ENCODE results near the gene SLC10A7. TPM values are rescaled to one million over a fixed set of nuclear protein-coding genes. Genes with fewer than 3 reads are reported as not detected.

The SLC10A7 gene
- total and polyA plus RNA-seq, 9 of the 15 experiments (the other 6 are each of a cell fraction or from before 2014, with no cell fraction given): 6.4 to 22.8 (median 16.1) TPM

- TF ChIP-seq TCF7 (IDR thresholded peaks at IDR 0.05; ENCODE audit: borderline replicate concordance): no peak
These were observed 187.9 kb downstream of the SLC10A7 start (continued) for GRCh38 chr4:146333895-146334262.

- Histone ChIP-seq H3K4me2 (ENCODE audit: insufficient read depth, low read length) (no peak overlapping the region), H3K27ac (ENCODE audit: extremely low read depth, low read depth, low read length) (no peak overlapping the region), H3K4me3 (no peak overlapping the region), H3K9ac (ENCODE audit: insufficient read depth in 1 of 2, low read depth in 2 of 2, low read length in 2 of 2) (no peak overlapping the region), H3K36me3 (ENCODE audit: control insufficient read depth, insufficient read depth, low read length) (no peaks in the 10 kb centered on the region), H2AFZ (ENCODE audit: low read depth, low read length) (no peak overlapping the region), H3K9me3 (replicated peaks; ENCODE audit: control insufficient read depth, insufficient read depth, low read depth, low read length) (no peaks in the 10 kb centered on the region), H3K27me3 (ENCODE audit: control insufficient read depth in 2 of 2, insufficient read depth in 2 of 2, low read length in 2 of 2) (no peaks in the 10 kb centered on the region), H3K79me2 (ENCODE audit: control insufficient read depth, insufficient read depth, low read length) (no peaks in the 10 kb centered on the region), H3K4me1 (replicated peaks in 1 of 2; ENCODE audit: control insufficient read depth in 2 of 2, insufficient read depth in 2 of 2, low read length in 2 of 2) (0 out of 5 replicates have a peak, but pooled peaks cover 0 to 6% of the 10 kb centered on the region in 2 experiments), H3K9me1 (ENCODE audit: control insufficient read depth, insufficient read depth, low read length) (no peaks in the 10 kb centered on the region), H4K20me1 (replicated peaks; ENCODE audit: control insufficient read depth, insufficient read depth, low read length) (0 out of 2 replicates have a peak, but pooled peaks cover 3% of the 10 kb centered on the region)
- DNase-seq (ENCODE audit: extremely low read depth in 1 of 4, low spot score in 3 of 4): no peak
- ChIA-PET POLR2A (interaction anchor here (0.5 kb wide), 1 partner anchor 281 kb away, joined by 3 read pairs; no protein-coding TSS in a partner anchor), CTCF (ENCODE audit: low intra/inter-chr PET ratio) (no interaction called here)
- in situ Hi-C loops (cut with MboI) (loop anchor here (10.0 kb wide), 1 partner anchor 581 kb away; no protein-coding TSS in a partner anchor), intact Hi-C loops (cut with micrococcal nuclease) (no loop called here)
- WGBS (ENCODE audit: insufficient coverage, low coverage, missing lambda C conversion rate): 35% methylated on average over 4 of the region's 4 CpGs
- ATAC-seq: no peak
- BruUV-seq (replicated peaks): no TSS peak
- FAIRE-seq: no peak
- TF ChIP-seq ILK (tag; IDR thresholded peaks at IDR 0.05; ENCODE audit: borderline replicate concordance, low read depth) (no peak), RBBP5 (IDR thresholded peaks at IDR 0.05; ENCODE audit: borderline replicate concordance, insufficient read depth, low read length, poor library complexity, severe bottlenecking) (no peak), ILF3 (IDR thresholded peaks at IDR 0.05; ENCODE audit: borderline replicate concordance) (no peak), JUN (IDR thresholded peaks at IDR 0.05; ENCODE audit: borderline replicate concordance, low read depth, low read length) (no peak), JUN (CRISPR knock-in tag; IDR thresholded peaks at IDR 0.05; ENCODE audit: borderline replicate concordance) (no peak), CCAR2 (IDR thresholded peaks at IDR 0.05; ENCODE audit: low read depth, low read length) (no peak), ZNF639 (CRISPR knock-in tag; conservative IDR thresholded peaks at IDR 0.05 in 1 of 2, IDR thresholded peaks at IDR 0.05 in 1 of 2) (no peak), ZBTB43 (CRISPR knock-in tag; IDR thresholded peaks at IDR 0.05) (no peak), TRIM28 (IDR thresholded peaks at IDR 0.05) (no peak), ZBTB9 (CRISPR knock-in tag; IDR thresholded peaks at IDR 0.05) (no peak), ELK3 (CRISPR knock-in tag; IDR thresholded peaks at IDR 0.05) (no peak), ZSCAN29 (IDR thresholded peaks at IDR 0.05) (no peak), MEIS2 (IDR thresholded peaks at IDR 0.05; ENCODE audit: partially characterized antibody) (no peak), ZNF384 (IDR thresholded peaks at IDR 0.05; ENCODE audit: low read depth, low read length) (no peak)
These were observed 188.4 kb downstream of the SLC10A7 start for GRCh38 chr4:146333187-146333894.

Data from K562 (cell line).